GM12878 (cell line): ENCODE measurements around the gene ZSCAN10. TPM values are rescaled to one million over a fixed set of nuclear protein-coding genes. Genes with fewer than 3 reads are reported as not detected.

Experiments
- ATAC-seq: fragments of 200-7000 bp; cut with Tn5 transposase; 3 replicates; pipeline ENCODE4 v1.9.1; 2020; ENCODE audit warnings: mild to moderate bottlenecking, moderate library complexity
- BruUV-seq: library from RNA; stranded (reverse); fragments of 400-500 nt; replicated peaks from 2 replicates; lab custom pipeline; 2021; lab: Mats Ljungman, UMichigan
- CTCF ChIA-PET: fragments of 300-600 bp; sonication (Branson Sonifier 250); formaldehyde crosslinking; extraction: SDS; loops from one replicate; lab custom pipeline; 2021; ENCODE audit warnings: inconsistent platforms; lab: Yijun Ruan, JAX
- POLR2A ChIA-PET: fragments of 350-600 bp; formaldehyde crosslinking; extraction: SDS; loops from one replicate; lab custom pipeline; 2021; ENCODE audit warnings: inconsistent platforms; lab: Charles Lee
- RAD21 ChIA-PET: fragments of 300-600 bp; sonication (Branson Sonifier 250); formaldehyde crosslinking; loops from one replicate; lab custom pipeline; 2023; ENCODE audit warnings: antibody characterized with exemption; ENCODE audit not compliant: unreplicated experiment; lab: Charles Lee
- SMC1A ChIA-PET: fragments of 300-600 bp; sonication (Branson Sonifier 250); formaldehyde crosslinking; loops from one replicate; lab custom pipeline; 2023; ENCODE audit not compliant: unreplicated experiment, uncharacterized antibody; lab: Charles Lee
- DNase-seq: peaks from one replicate; pipeline ENCODE4 v3.0.0-alpha.2; 2011; ENCODE audit warnings: low read depth, low spot score
- FAIRE-seq: peaks from 3 replicates; lab custom pipeline; 2011; peaks lifted over from hg19 to GRCh38; lab: Jason Lieb, UNC
- H2AFZ ChIP-seq: 2 replicates; pipeline ENCODE4 v1.6.0; 2011; ENCODE audit warnings: low read depth, low read length, control low read depth; ENCODE audit not compliant: control insufficient read depth
- H3K27ac ChIP-seq: 2 replicates; pipeline ENCODE4 v1.5.1; 2011; ENCODE audit warnings: control low read depth; ENCODE audit not compliant: control insufficient read depth, insufficient read depth
- H3K27me3 ChIP-seq, 2 experiments: replicated peaks in 1 of 2; 2 replicates each; pipeline versions ENCODE4 v1.6.0 to v1.6.1; 2011; ENCODE audit warnings: low read length in 1 of 2; ENCODE audit not compliant: control insufficient read depth in 2 of 2, insufficient read depth in 2 of 2
- H3K36me3 ChIP-seq, 2 experiments: 2 replicates each; pipeline ENCODE4 v1.5.1; 2011; ENCODE audit warnings: low read length in 1 of 2; ENCODE audit not compliant: control insufficient read depth in 2 of 2, insufficient read depth in 2 of 2
- H3K4me1 ChIP-seq: 2 replicates; pipeline ENCODE4 v1.6.1; 2011; ENCODE audit warnings: mild to moderate bottlenecking, low read length, moderate library complexity, mixed read lengths; ENCODE audit not compliant: control insufficient read depth, insufficient read depth
- H3K4me2 ChIP-seq: 2 replicates; pipeline ENCODE4 v1.6.0; 2011; ENCODE audit warnings: control low read depth; ENCODE audit not compliant: control insufficient read depth, insufficient read depth
- H3K4me3 ChIP-seq: fragments of 200-600 bp; sonication (generic); 2 replicates; pipeline ENCODE4 v1.5.1; 2016
- H3K79me2 ChIP-seq: 2 replicates; pipeline ENCODE4 v1.6.0; 2011; ENCODE audit warnings: low read length; ENCODE audit not compliant: control insufficient read depth, insufficient read depth
- H3K9ac ChIP-seq: 2 replicates; pipeline ENCODE4 v1.8.0; 2011; ENCODE audit warnings: low read length, control low read depth, mixed read lengths; ENCODE audit not compliant: control insufficient read depth, insufficient read depth
- H3K9me3 ChIP-seq: replicated peaks from 3 replicates; pipeline ENCODE4 v1.5.1; 2011; ENCODE audit warnings: mild to moderate bottlenecking, low read length; ENCODE audit not compliant: control insufficient read depth, insufficient read depth
- H4K20me1 ChIP-seq: 2 replicates; pipeline ENCODE4 v1.6.0; 2011; ENCODE audit not compliant: control insufficient read depth, insufficient read depth
- EP300 ChIP-seq, 2 experiments: fragments of 150-350 bp in 1 of 2; IDR thresholded peaks; 2 replicates each; pipeline ENCODE4 v1.6.1; 2011 to 2012; ENCODE audit warnings: low read depth in 2 of 2, low read length in 2 of 2, borderline replicate concordance in 1 of 2, improper control_type of control experiment in 1 of 2, inconsistent platforms in 1 of 2; ENCODE audit not compliant: control insufficient read depth in 1 of 2
- JUNB ChIP-seq: IDR thresholded peaks from 2 replicates; pipeline ENCODE4 v1.6.1; 2016; ENCODE audit warnings: antibody characterized with exemption, mild to moderate bottlenecking
- JUND ChIP-seq: IDR thresholded peaks from 2 replicates; pipeline ENCODE4 v1.6.1; 2012; ENCODE audit warnings: low read depth, mild to moderate bottlenecking, low read length, improper control_type of control experiment, moderate library complexity
- NFYB ChIP-seq: IDR thresholded peaks from 2 replicates; pipeline ENCODE4 v1.6.1; 2011; ENCODE audit warnings: low read depth, mild to moderate bottlenecking, low read length, improper control_type of control experiment, moderate library complexity; ENCODE audit not compliant: insufficient read depth
- PAX5 ChIP-seq: IDR thresholded peaks from 2 replicates; pipeline ENCODE4 v1.6.1; 2011; ENCODE audit warnings: low read depth, low read length, borderline replicate concordance
- POLR2AphosphoS2 ChIP-seq: IDR thresholded peaks from 2 replicates; pipeline ENCODE4 v1.6.1; 2011; ENCODE audit warnings: low read depth, mild to moderate bottlenecking, low read length, improper control_type of control experiment, moderate library complexity
- WGBS: methylation state at CpG from one replicate; pipeline ENCODE4 v1.1.6; 2016; ENCODE audit warnings: low lambda C conversion rate; ENCODE audit not compliant: insufficient replicate concordance, insufficient coverage; ENCODE audit errors: missing lambda C conversion rate; 5-methylcytosine and 5-hydroxymethylcytosine counted together
- in situ Hi-C: fragments of 300-500 bp; cut with MboI; formaldehyde crosslinking; loops from 9 replicates; pipeline ENCODE4 v1.14.3; 2018; ENCODE audit warnings: mixed read lengths
- intact Hi-C: fragments of 100-400 bp; cut with micrococcal nuclease; formaldehyde crosslinking; loops from one replicate; pipeline ENCODE4 v1.14.2; 2022; ENCODE audit not compliant: unreplicated experiment
- polyA plus RNA-seq, 11 experiments: library from polyadenylated mRNA; depleted of rRNA in 4 of 11; unstranded in 6 of 11; stranded (reverse) in 5 of 11; fragments of >200 nt; fragmentation: Nextera tagmentation in 4 of 11; fragmentation: Illumina TruSeq in 1 of 11; extraction: Ambion mirVana in 4 of 11; extraction: Trizol in 1 of 11; gene quantifications; 1 replicate in 1 of 11; 2 replicates in 10 of 11; pipeline versions ENCODE4 v1.2.1 to v1.2.3, GENCODE V29; 2011 to 2016; ENCODE audit warnings: inconsistent platforms in 2 of 11, missing spikeins in 2 of 11, low read depth in 1 of 11
- total RNA-seq, 4 experiments: library from RNA; depleted of rRNA in 3 of 4; stranded (reverse); fragments of >200 nt in 3 of 4; fragmentation: Illumina TruSeq in 1 of 4; extraction: Trizol in 1 of 4; gene quantifications; 2 replicates each; pipeline versions ENCODE4 v1.2.1 to v1.2.3, GENCODE V29; 2013 to 2021
- TF ChIP-seq, protein P1 (sequence below): IDR thresholded peaks from 2 replicates; pipeline ENCODE4 v1.6.1; 2011; ENCODE audit warnings: borderline replicate concordance, low read depth, mild to moderate bottlenecking, moderate library complexity, mixed read lengths, low read length; ENCODE audit not compliant: insufficient read depth; ENCODE audit errors: extremely low read length

Gene ZSCAN10
- total and polyA plus RNA-seq, 10 of the 15 experiments (the other 5 are each of a cell fraction or from before 2014, with no cell fraction given), result 0.06 to 0.33 TPM; not detected in 8

DNA sequence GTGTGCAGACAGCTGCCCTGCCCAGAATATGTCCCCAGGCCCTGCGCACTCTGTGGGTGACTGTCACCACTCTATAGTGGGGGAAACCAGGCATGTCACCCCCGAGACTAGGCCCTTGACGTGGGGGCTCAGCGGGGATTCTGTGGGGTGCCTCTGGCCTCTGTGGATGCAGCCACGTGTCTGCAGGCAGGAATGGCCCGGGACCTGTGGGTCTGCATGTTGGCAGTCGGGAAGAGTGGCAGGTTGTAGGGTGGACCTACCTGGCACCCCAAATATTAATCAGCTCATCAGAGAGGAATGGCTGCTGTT is 32.7 kb downstream of the ZSCAN10 start:
- Histone ChIP-seq H3K79me2 (peaks cover 25% of the 10 kb centered on the region), H3K4me3 (peak overlapping the region; percentile 62), H3K36me3 (no peaks in the 10 kb centered on the region; a peak in 2 of 4 replicates), H3K27ac (peak overlapping the region; percentile 25; the same call in 1 of the 2 replicates), H3K9ac (peak overlapping the region; percentile 75; the same call in 1 of the 2 replicates), H3K27me3 (no peaks in the 10 kb centered on the region), H4K20me1 (no peaks in the 10 kb centered on the region), H3K4me2 (peak overlapping the region; percentile 89), H2AFZ (no peak overlapping the region), H3K4me1 (peaks cover 19% of the 10 kb centered on the region), H3K9me3 (no peaks in the 10 kb centered on the region; the same call in 2 of the 3 replicates)
- ChIA-PET POLR2A (interaction anchor here (1.1 to 2.7 kb wide), 3 partner anchors 10 to 72 kb away, joined by 4 to 38 read pairs (median 8); partner anchors contain the start of gene ZNF213), RAD21 (interaction anchor here (1.2 to 1.6 kb wide), 3 partner anchors 32 to 92 kb away, joined by 3 to 6 read pairs (median 4); partner anchors contain the start of gene ZSCAN10), SMC1A (interaction anchor here (1.0 to 6.1 kb wide), 3 partner anchors 10 to 62 kb away, joined by 3 to 52 read pairs (median 7); no protein-coding TSS in a partner anchor), CTCF (interaction anchor here (0.5 to 9.5 kb wide), 6 partner anchors 10 to 200 kb away, joined by 3 to 174 read pairs (median 4); no protein-coding TSS in a partner anchor)
- ATAC-seq (peak; percentile 16; the same call in 2 of the 3 replicates), FAIRE-seq (no peak), DNase-seq (no peak)
- intact Hi-C loops, result no loop called here
- TF ChIP-seq, protein P1, sequence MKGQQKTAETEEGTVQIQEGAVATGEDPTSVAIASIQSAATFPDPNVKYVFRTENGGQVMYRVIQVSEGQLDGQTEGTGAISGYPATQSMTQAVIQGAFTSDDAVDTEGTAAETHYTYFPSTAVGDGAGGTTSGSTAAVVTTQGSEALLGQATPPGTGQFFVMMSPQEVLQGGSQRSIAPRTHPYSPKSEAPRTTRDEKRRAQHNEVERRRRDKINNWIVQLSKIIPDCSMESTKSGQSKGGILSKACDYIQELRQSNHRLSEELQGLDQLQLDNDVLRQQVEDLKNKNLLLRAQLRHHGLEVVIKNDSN, result no peak
- TF ChIP-seq PAX5 (no peak), JUND (no peak), POLR2AphosphoS2 (no peak), NFYB (no peak), JUNB (no peak), EP300 (IDR thresholded peaks at IDR 0.05; ENCODE audit: borderline replicate concordance in 1 of 2, control insufficient read depth in 1 of 2, low read depth in 2 of 2, low read length in 2 of 2) (no peak)
- in situ Hi-C loops, result no loop called here
- no TSS peak for BruUV-seq
- WGBS, result 97% methylated on average over 7 of the region's 7 CpGs
